ENCODE data around the gene NID2.

NID2 gene

GRCh38 chr14:52006361-52006760 is 62.5 kb downstream of the NID2 start:
- no peak for DNase-seq (ENCODE audit: low read depth in 3 of 3, low spot score in 1 of 3)

GRCh38 chr14:52005625-52006024 is 63.2 kb downstream of the NID2 start:
- DNase-seq (ENCODE audit: low read depth in 3 of 3, low spot score in 1 of 3): no peak

- no peak for DNase-seq (ENCODE audit: low read depth in 3 of 3, low spot score in 1 of 3)
Measured at GRCh38 chr14:52003324-52003723, 65.5 kb downstream of the NID2 start.

- DNase-seq (ENCODE audit: low read depth in 3 of 3, low spot score in 1 of 3): no peak
Measured at GRCh38 chr14:52002542-52002941, 66.3 kb downstream of the NID2 start.

- DNase-seq (ENCODE audit: low read depth in 3 of 3, low spot score in 1 of 3): no peak
Measured at GRCh38 chr14:52000696-52001095, 68.2 kb downstream of the NID2 start.

GRCh38 chr14:52000019-52000582 is 68.8 kb downstream of the NID2 start:
- no peak for DNase-seq (ENCODE audit: low read depth in 3 of 3, low spot score in 1 of 3)

GRCh38 chr14:51999084-51999483 is 69.8 kb downstream of the NID2 start:
- DNase-seq (ENCODE audit: low read depth in 3 of 3, low spot score in 1 of 3): no peak

GRCh38 chr14:51998348-51998747 is 70.5 kb downstream of the NID2 start:
- no peak for DNase-seq (ENCODE audit: low read depth in 3 of 3, low spot score in 1 of 3)

- DNase-seq (ENCODE audit: low read depth in 3 of 3, low spot score in 1 of 3): no peak
Measured at GRCh38 chr14:51996148-51996746, 72.6 kb downstream of the NID2 start.

GRCh38 chr14:51993285-51993920 is 75.5 kb downstream of the NID2 start:
- DNase-seq (ENCODE audit: low read depth in 3 of 3, low spot score in 1 of 3): no peak

GRCh38 chr14:51990488-51990887 is 78.4 kb downstream of the NID2 start:
- no peak for DNase-seq (ENCODE audit: low read depth in 3 of 3, low spot score in 1 of 3)

- DNase-seq (ENCODE audit: low read depth in 3 of 3, low spot score in 1 of 3): peak; percentile 72 to 85 (median 82)
Measured at GRCh38 chr14:51989293-51990234, 79.3 kb downstream of the NID2 start, which contains the start of gene RTRAF. RTRAF (plus strand) TSS chr14:51989546; CDS start chr14:51989640, 94 bp downstream.

- no peak for DNase-seq (ENCODE audit: low read depth in 3 of 3, low spot score in 1 of 3)
Measured at GRCh38 chr14:51988221-51988620, 80.6 kb downstream of the NID2 start.

- no peak for DNase-seq (ENCODE audit: low read depth in 3 of 3, low spot score in 1 of 3)
Measured at GRCh38 chr14:51981218-51981854, 87.5 kb downstream of the NID2 start.

GRCh38 chr14:51979088-51979709 is 89.7 kb downstream of the NID2 start:
- peak; percentile 60 to 77 (median 68) for DNase-seq (ENCODE audit: low read depth in 3 of 3, low spot score in 1 of 3)

GRCh38 chr14:51978681-51979085 is 90.2 kb downstream of the NID2 start:
- no peak for DNase-seq (ENCODE audit: low read depth in 3 of 3, low spot score in 1 of 3)

GRCh38 chr14:51977075-51977474 is 91.8 kb downstream of the NID2 start:
- DNase-seq (ENCODE audit: low read depth in 3 of 3, low spot score in 1 of 3): no peak

- no peak for DNase-seq (ENCODE audit: low read depth in 3 of 3, low spot score in 1 of 3)
Measured at GRCh38 chr14:51972566-51972965, 96.3 kb downstream of the NID2 start.

GRCh38 chr14:51969852-51970540 is 98.9 kb downstream of the NID2 start:
- no peak for DNase-seq (ENCODE audit: low read depth in 3 of 3, low spot score in 1 of 3)

- no peak for DNase-seq (ENCODE audit: low read depth in 3 of 3, low spot score in 1 of 3)
Measured at GRCh38 chr14:51967521-51967920, 101.3 kb downstream of the NID2 start.

Data from stimulated activated CD4-positive, alpha-beta T cell treated with anti-CD3 and anti-CD28 coated beads, TNF-alpha, amount 100 ng/mL, for 1 hour (primary cell).